ENCODE measurements around the gene STAG1.

GRCh38 chr3:136667081-136667480 is 85.1 kb downstream of the STAG1 start:
- TF ChIP-seq CTCF (IDR thresholded peaks at IDR 0.05; ENCODE audit: low read depth, low read length) (no peak), EZH2phosphoT487 (IDR thresholded peaks at IDR 0.05; ENCODE audit: low read depth) (no peak)

All from OCI-LY3 (cell line).